MM.1S (cell line): ENCODE measurements around the gene KLF1.

Experiments
- CTCF ChIP-seq: fragments of 300-600 bp; sonication (generic); IDR thresholded peaks from 2 replicates; pipeline ENCODE4 v1.5.1; 2016; ENCODE audit warnings: antibody characterized with exemption, low read length, mixed read lengths
- EZH2 ChIP-seq: fragments of 300-600 bp; sonication (generic); optimal IDR thresholded peaks from 2 replicates; pipeline ENCODE3; 2017; ENCODE audit warnings: low read depth, mild to moderate bottlenecking, antibody characterized with exemption, low read length, mixed read lengths

GRCh38 chr19:12858041-12858928 lies 28.7 kb downstream of the KLF1 start:
- TF ChIP-seq CTCF (no peak), EZH2 (no peak)
